SK-N-SH (cell line): ENCODE data around the gene ADPRHL1. TPM values are rescaled to one million over a fixed set of nuclear protein-coding genes. Genes with fewer than 3 reads are reported as not detected.

Experiments
- CTCF ChIA-PET: fragments of 300-600, 350-600 bp; formaldehyde crosslinking; extraction: SDS; loops from one replicate; lab custom pipeline; 2021; lab: Yijun Ruan, JAX
- POLR2A ChIA-PET: fragments of 350-600 bp; sonication (Branson Sonifier 250); formaldehyde crosslinking; extraction: SDS; loops from one replicate; lab custom pipeline; 2020; ENCODE audit warnings: antibody characterized with exemption, inconsistent platforms; lab: Yijun Ruan, JAX
- DNase-seq: peaks from one replicate; pipeline ENCODE4 v3.0.0; 2012
- H2AFZ ChIP-seq: fragments of 200-600 bp; sonication (generic); 2 replicates; pipeline ENCODE4 v1.8.1; 2016; ENCODE audit warnings: antibody characterized with exemption, mild to moderate bottlenecking, low read depth
- H3F3A ChIP-seq: fragments of 200-600 bp; sonication (generic); replicated peaks from 2 replicates; pipeline ENCODE3; 2016; ENCODE audit warnings: antibody characterized with exemption, mild to moderate bottlenecking; ENCODE audit not compliant: insufficient read depth
- H3K27ac ChIP-seq, 2 experiments: fragments of 200-500 bp in 1 of 2; fragments of 200-600 bp in 1 of 2; sonication (Bioruptor generic) in 1 of 2; sonication (generic), shearing (Covaris generic) in 1 of 2; 2 replicates each; pipeline versions ENCODE4 v1.5.1 to v1.6.1; 2014 to 2016; ENCODE audit warnings: low read depth in 2 of 2, inconsistent platforms in 1 of 2, low read length in 1 of 2, mild to moderate bottlenecking in 1 of 2, mixed read lengths in 1 of 2
- H3K27me3 ChIP-seq: fragments of 200-600 bp; sonication (generic), shearing (Covaris generic); 2 replicates; pipeline ENCODE4 v1.6.1; 2016; ENCODE audit warnings: mixed run types; ENCODE audit not compliant: insufficient read depth
- H3K36me3 ChIP-seq, 2 experiments: fragments of 200-500 bp in 1 of 2; fragments of 200-600 bp in 1 of 2; sonication (Bioruptor generic) in 1 of 2; sonication (generic) in 1 of 2; replicated peaks in 1 of 2; 2 replicates each; pipeline versions ENCODE3 to v1.5.1; 2014 to 2016; ENCODE audit warnings: low read length in 1 of 2, mild to moderate bottlenecking in 1 of 2; ENCODE audit not compliant: insufficient read depth in 2 of 2, control insufficient read depth in 1 of 2
- H3K4me1 ChIP-seq, 2 experiments: fragments of 200-500 bp in 1 of 2; fragments of 200-600 bp in 1 of 2; sonication (Bioruptor generic) in 1 of 2; sonication (generic), shearing (Covaris generic) in 1 of 2; 2 replicates each; pipeline versions ENCODE4 v1.5.1 to v1.6.1; 2014 to 2016; ENCODE audit warnings: low read depth in 1 of 2, low read length in 1 of 2, mixed run types in 1 of 2; ENCODE audit not compliant: insufficient read depth in 2 of 2, control insufficient read depth in 1 of 2
- H3K4me2 ChIP-seq: fragments of 200-600 bp; sonication (generic), shearing (Covaris generic); 2 replicates; pipeline ENCODE4 v1.6.1; 2017; ENCODE audit warnings: mixed run types
- H3K4me3 ChIP-seq, 2 experiments: fragments of 200-500 bp in 1 of 2; fragments of 200-600 bp in 1 of 2; sonication (Bioruptor generic) in 1 of 2; sonication (generic), shearing (Covaris generic) in 1 of 2; 2 replicates each; pipeline versions ENCODE4 v1.5.1 to v1.8.1; 2014 to 2016; ENCODE audit warnings: low read depth in 2 of 2, inconsistent platforms in 1 of 2, low read length in 1 of 2, mild to moderate bottlenecking in 1 of 2, mixed read lengths in 1 of 2, moderate library complexity in 1 of 2
- H3K79me2 ChIP-seq: fragments of 200-600 bp; sonication (generic); 2 replicates; pipeline ENCODE4 v1.8.1; 2017; ENCODE audit warnings: mild to moderate bottlenecking; ENCODE audit not compliant: insufficient read depth
- H3K9ac ChIP-seq: fragments of 200-600 bp; sonication (generic); 2 replicates; pipeline ENCODE4 v1.6.1; 2017; ENCODE audit warnings: mixed run types
- H3K9me2 ChIP-seq: fragments of 200-600 bp; sonication (generic); 2 replicates; pipeline ENCODE4 v1.6.1; 2017; ENCODE audit warnings: mixed run types
- H3K9me3 ChIP-seq: fragments of 200-600 bp; sonication (generic); 2 replicates; pipeline ENCODE4 v1.6.1; 2017; ENCODE audit warnings: mixed run types, mild to moderate bottlenecking, moderate library complexity
- H4K20me1 ChIP-seq: fragments of 200-600 bp; sonication (generic); 2 replicates; pipeline ENCODE4 v1.6.1; 2017; ENCODE audit warnings: mild to moderate bottlenecking, mixed run types; ENCODE audit not compliant: insufficient read depth
- CHD2 ChIP-seq: fragments of 150-350 bp; IDR thresholded peaks from 2 replicates; pipeline ENCODE4 v1.6.1; 2018; ENCODE audit warnings: low read length; ENCODE audit not compliant: partially characterized antibody
- ELF1 ChIP-seq: IDR thresholded peaks from 2 replicates; pipeline ENCODE4 v1.4.0; 2012
- EP300 ChIP-seq, 2 experiments: IDR thresholded peaks; 2 replicates each; pipeline versions ENCODE4 v1.4.0 to v1.6.1; 2012; ENCODE audit warnings: borderline replicate concordance in 1 of 2, low read depth in 1 of 2, low read length in 1 of 2
- FOSL2 ChIP-seq: IDR thresholded peaks from 2 replicates; pipeline ENCODE4 v1.4.0; 2012; ENCODE audit warnings: low read depth, mild to moderate bottlenecking, moderate library complexity, borderline replicate concordance
- FOXM1 ChIP-seq: IDR thresholded peaks from 2 replicates; pipeline ENCODE4 v1.4.0; 2012; ENCODE audit warnings: low read depth, mild to moderate bottlenecking
- GABPA ChIP-seq: IDR thresholded peaks from 2 replicates; pipeline ENCODE4 v1.4.0; 2012; ENCODE audit warnings: low read depth, mild to moderate bottlenecking
- GATA2 ChIP-seq: sonication (generic); formaldehyde crosslinking; IDR thresholded peaks from 2 replicates; pipeline ENCODE4 v1.5.0; 2020; ENCODE audit warnings: mild to moderate bottlenecking, missing genetic modification reagents
- MXI1 ChIP-seq: IDR thresholded peaks from 2 replicates; pipeline ENCODE4 v1.6.1; 2012; ENCODE audit warnings: mild to moderate bottlenecking, low read depth, low read length, improper control_type of control experiment
- NRF1 ChIP-seq: IDR thresholded peaks from 2 replicates; pipeline ENCODE4 v1.6.1; 2012; ENCODE audit warnings: low read depth, mild to moderate bottlenecking, low read length
- RCOR1 ChIP-seq: fragments of 150-350 bp; IDR thresholded peaks from 2 replicates; pipeline ENCODE4 v1.6.1; 2017; ENCODE audit warnings: antibody characterized with exemption, low read length
- SIN3A ChIP-seq: IDR thresholded peaks from 2 replicates; pipeline ENCODE4 v1.6.1; 2012; ENCODE audit warnings: low read depth, mild to moderate bottlenecking, low read length, moderate library complexity, borderline replicate concordance
- YY1 ChIP-seq: IDR thresholded peaks from 2 replicates; pipeline ENCODE4 v1.4.0; 2012; ENCODE audit warnings: low read depth, mild to moderate bottlenecking
- WGBS: methylation state at CpG from one replicate; pipeline ENCODE4 v1.1.6; 2017; ENCODE audit warnings: low lambda C conversion rate; 5-methylcytosine and 5-hydroxymethylcytosine counted together
- polyA plus RNA-seq, 3 experiments: library from polyadenylated mRNA; depleted of rRNA; stranded (reverse); fragments of >200 nt; gene quantifications; 2 replicates each; pipeline ENCODE4 v1.2.3, GENCODE V29; 2012
- TF ChIP-seq, protein P1 (sequence below): IDR thresholded peaks from 2 replicates; pipeline ENCODE4 v1.4.0; 2012; ENCODE audit warnings: low read depth, borderline replicate concordance
- TF ChIP-seq, protein P2 (sequence below): fragments of 200-600 bp; sonication (generic); IDR thresholded peaks from 2 replicates; pipeline ENCODE4 v1.6.1; 2017; ENCODE audit warnings: antibody characterized with exemption, mild to moderate bottlenecking, moderate library complexity
- TF ChIP-seq, protein P3 (sequence below): IDR thresholded peaks from 2 replicates; pipeline ENCODE4 v1.4.0; 2012; ENCODE audit warnings: low read depth
- TF ChIP-seq, protein P4 (sequence below): IDR thresholded peaks from 2 replicates; pipeline ENCODE4 v1.4.0; 2012; ENCODE audit warnings: low read depth, borderline replicate concordance

ADPRHL1 gene
- polyA plus RNA-seq, 1 of the 3 experiments (the other 2 are of a cell fraction): 1.0 TPM

DNA sequence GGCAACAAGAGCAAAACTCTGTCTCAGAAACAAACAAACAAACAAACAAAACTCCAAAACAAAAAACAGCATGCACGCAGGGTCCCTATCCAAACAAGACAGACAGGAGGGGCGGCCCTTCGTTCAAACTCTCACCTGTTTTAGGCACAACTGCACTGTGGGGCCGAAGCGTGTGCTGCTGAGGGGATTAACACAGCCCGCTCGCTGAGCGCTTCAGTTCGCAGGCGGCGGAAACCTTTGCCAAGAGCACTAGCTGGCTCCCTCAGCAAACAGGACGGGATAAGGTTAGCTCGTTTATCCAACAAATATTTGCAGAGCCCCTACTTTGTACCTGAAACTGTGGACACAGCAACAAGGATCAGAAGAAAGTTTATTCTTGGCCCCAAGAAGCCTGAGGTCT lies 1.6 kb upstream of the ADPRHL1 start:
- no peak overlapping the region for H2AFZ ChIP-seq
- H3K27ac ChIP-seq: no peak overlapping the region
- H3K9me3 ChIP-seq: no peaks in the 10 kb centered on the region
- H3F3A ChIP-seq: no peaks in the 10 kb centered on the region
- H3K9me2 ChIP-seq: no peaks in the 10 kb centered on the region
- H3K4me3 ChIP-seq: no peak overlapping the region
- CTCF ChIA-PET: interaction anchor here (9.0 kb wide), 1 partner anchor 106 kb away, joined by 128 read pairs; no protein-coding TSS in a partner anchor
- no peaks in the 10 kb centered on the region for H3K27me3 ChIP-seq
- TF ChIP-seq GABPA (no peak), NRF1 (no peak), ELF1 (no peak), SIN3A (no peak), YY1 (no peak), EP300 (IDR thresholded peaks at IDR 0.05; ENCODE audit: borderline replicate concordance in 1 of 2, low read depth in 1 of 2, low read length in 1 of 2) (no peak), FOXM1 (no peak), GATA2 (CRISPR knock-in tag) (no peak), MXI1 (no peak), FOSL2 (no peak), CHD2 (no peak), RCOR1 (no peak)
- TF ChIP-seq, protein P1, sequence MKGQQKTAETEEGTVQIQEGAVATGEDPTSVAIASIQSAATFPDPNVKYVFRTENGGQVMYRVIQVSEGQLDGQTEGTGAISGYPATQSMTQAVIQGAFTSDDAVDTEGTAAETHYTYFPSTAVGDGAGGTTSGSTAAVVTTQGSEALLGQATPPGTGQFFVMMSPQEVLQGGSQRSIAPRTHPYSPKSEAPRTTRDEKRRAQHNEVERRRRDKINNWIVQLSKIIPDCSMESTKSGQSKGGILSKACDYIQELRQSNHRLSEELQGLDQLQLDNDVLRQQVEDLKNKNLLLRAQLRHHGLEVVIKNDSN: no peak
- TF ChIP-seq, protein P2, sequence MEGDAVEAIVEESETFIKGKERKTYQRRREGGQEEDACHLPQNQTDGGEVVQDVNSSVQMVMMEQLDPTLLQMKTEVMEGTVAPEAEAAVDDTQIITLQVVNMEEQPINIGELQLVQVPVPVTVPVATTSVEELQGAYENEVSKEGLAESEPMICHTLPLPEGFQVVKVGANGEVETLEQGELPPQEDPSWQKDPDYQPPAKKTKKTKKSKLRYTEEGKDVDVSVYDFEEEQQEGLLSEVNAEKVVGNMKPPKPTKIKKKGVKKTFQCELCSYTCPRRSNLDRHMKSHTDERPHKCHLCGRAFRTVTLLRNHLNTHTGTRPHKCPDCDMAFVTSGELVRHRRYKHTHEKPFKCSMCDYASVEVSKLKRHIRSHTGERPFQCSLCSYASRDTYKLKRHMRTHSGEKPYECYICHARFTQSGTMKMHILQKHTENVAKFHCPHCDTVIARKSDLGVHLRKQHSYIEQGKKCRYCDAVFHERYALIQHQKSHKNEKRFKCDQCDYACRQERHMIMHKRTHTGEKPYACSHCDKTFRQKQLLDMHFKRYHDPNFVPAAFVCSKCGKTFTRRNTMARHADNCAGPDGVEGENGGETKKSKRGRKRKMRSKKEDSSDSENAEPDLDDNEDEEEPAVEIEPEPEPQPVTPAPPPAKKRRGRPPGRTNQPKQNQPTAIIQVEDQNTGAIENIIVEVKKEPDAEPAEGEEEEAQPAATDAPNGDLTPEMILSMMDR: no peak
- TF ChIP-seq, protein P3, sequence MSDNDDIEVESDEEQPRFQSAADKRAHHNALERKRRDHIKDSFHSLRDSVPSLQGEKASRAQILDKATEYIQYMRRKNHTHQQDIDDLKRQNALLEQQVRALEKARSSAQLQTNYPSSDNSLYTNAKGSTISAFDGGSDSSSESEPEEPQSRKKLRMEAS: no peak
- TF ChIP-seq, protein P4, sequence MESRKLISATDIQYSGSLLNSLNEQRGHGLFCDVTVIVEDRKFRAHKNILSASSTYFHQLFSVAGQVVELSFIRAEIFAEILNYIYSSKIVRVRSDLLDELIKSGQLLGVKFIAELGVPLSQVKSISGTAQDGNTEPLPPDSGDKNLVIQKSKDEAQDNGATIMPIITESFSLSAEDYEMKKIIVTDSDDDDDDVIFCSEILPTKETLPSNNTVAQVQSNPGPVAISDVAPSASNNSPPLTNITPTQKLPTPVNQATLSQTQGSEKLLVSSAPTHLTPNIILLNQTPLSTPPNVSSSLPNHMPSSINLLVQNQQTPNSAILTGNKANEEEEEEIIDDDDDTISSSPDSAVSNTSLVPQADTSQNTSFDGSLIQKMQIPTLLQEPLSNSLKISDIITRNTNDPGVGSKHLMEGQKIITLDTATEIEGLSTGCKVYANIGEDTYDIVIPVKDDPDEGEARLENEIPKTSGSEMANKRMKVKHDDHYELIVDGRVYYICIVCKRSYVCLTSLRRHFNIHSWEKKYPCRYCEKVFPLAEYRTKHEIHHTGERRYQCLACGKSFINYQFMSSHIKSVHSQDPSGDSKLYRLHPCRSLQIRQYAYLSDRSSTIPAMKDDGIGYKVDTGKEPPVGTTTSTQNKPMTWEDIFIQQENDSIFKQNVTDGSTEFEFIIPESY: no peak
- 94% methylated on average over 13 of the region's 13 CpGs for WGBS
- H3K36me3 ChIP-seq: peaks cover 27 to 62% of the 10 kb centered on the region in 2 experiments
- no peak overlapping the region for H3K4me2 ChIP-seq
- peaks cover 0 to 27% of the 10 kb centered on the region in 2 experiments; a peak in 3 of 4 replicates for H3K4me1 ChIP-seq
- no peak overlapping the region for H3K9ac ChIP-seq
- H3K79me2 ChIP-seq: no peaks in the 10 kb centered on the region
- H4K20me1 ChIP-seq: no peaks in the 10 kb centered on the region
- no peak for DNase-seq
- POLR2A ChIA-PET: no interaction called here
